ENCODE results near the gene INPP5E. TPM values are rescaled to one million over a fixed set of nuclear protein-coding genes. Genes with fewer than 3 reads are reported as not detected.

INPP5E gene
- total and polyA plus RNA-seq, 10 of the 15 experiments (the other 5 are each of a cell fraction or from before 2014, with no cell fraction given), result 0.24 to 16.0 (median 5.3) TPM

DNA sequence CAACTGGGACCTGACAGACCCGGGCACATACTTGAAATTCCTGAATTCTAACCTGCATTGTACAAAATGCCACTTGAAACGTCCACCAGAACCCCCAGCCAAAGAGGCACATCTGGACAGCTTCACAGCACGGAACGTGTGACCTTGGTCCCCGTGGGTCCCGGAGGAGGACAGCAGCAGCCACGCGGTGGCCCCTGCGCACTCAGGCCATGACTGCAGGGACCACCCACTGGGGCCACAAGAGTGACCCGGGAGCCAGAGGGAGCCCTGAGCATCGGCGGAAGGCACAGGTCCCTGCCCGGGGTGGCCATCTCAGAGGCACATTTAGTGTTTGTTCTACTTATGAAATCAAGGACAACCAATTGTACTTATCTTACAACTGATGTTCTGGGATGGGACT lies 37.6 kb downstream of the INPP5E start:
- DNase-seq (ENCODE audit: low read depth, low spot score), result no peak
- no peaks in the 10 kb centered on the region for H3K27me3 ChIP-seq (replicated peaks in 1 of 2; ENCODE audit: control insufficient read depth in 2 of 2, insufficient read depth in 2 of 2, low read length in 1 of 2)
- no peak overlapping the region for H3K4me2 ChIP-seq (ENCODE audit: control insufficient read depth, insufficient read depth)
- no TSS peak for BruUV-seq (replicated peaks)
- CTCF ChIA-PET, result interaction anchor here (1.0 to 2.3 kb wide), 4 partner anchors 39 to 90 kb away, joined by 3 to 10 read pairs (median 6); partner anchors contain the start of gene DNLZ
- H3K9ac ChIP-seq (ENCODE audit: control insufficient read depth, insufficient read depth, low read length), result no peak overlapping the region
- H3K36me3 ChIP-seq (ENCODE audit: control insufficient read depth in 2 of 2, insufficient read depth in 2 of 2, low read length in 1 of 2), result peaks cover 8 to 16% of the 10 kb centered on the region in 2 experiments; a peak in 3 of 4 replicates
- in situ Hi-C loops (cut with MboI), result no loop called here
- no peak overlapping the region for H2AFZ ChIP-seq (ENCODE audit: control insufficient read depth, low read depth, low read length)
- H3K4me3 ChIP-seq, result no peak overlapping the region
- 92% methylated on average over 13 of the region's 13 CpGs for WGBS (ENCODE audit: insufficient coverage, insufficient replicate concordance, low lambda C conversion rate, missing lambda C conversion rate)
- no peaks in the 10 kb centered on the region for H3K9me3 ChIP-seq (replicated peaks; ENCODE audit: control insufficient read depth, insufficient read depth, low read length)
- H3K79me2 ChIP-seq (ENCODE audit: control insufficient read depth, insufficient read depth, low read length), result peaks cover 30% of the 10 kb centered on the region
- no peak overlapping the region for H3K27ac ChIP-seq (ENCODE audit: control insufficient read depth, insufficient read depth)
- TF ChIP-seq PAX8 (IDR thresholded peaks at IDR 0.05) (no peak), WRNIP1 (IDR thresholded peaks at IDR 0.05; ENCODE audit: borderline replicate concordance, low read depth, low read length) (no peak), SREBF1 (IDR thresholded peaks at IDR 0.05; ENCODE audit: low read length) (no peak), CHD1 (IDR thresholded peaks at IDR 0.05; ENCODE audit: low read depth, low read length) (no peak), JUNB (IDR thresholded peaks at IDR 0.05) (no peak), NBN (IDR thresholded peaks at IDR 0.05) (no peak), GATAD2B (conservative IDR thresholded peaks at IDR 0.05; ENCODE audit: low read depth) (no peak), NR2C1 (IDR thresholded peaks at IDR 0.05) (no peak), MYC (IDR thresholded peaks at IDR 0.05; ENCODE audit: insufficient read depth, insufficient read length, insufficient replicate concordance, low read length, severe bottlenecking) (no peak)
- TF ChIP-seq, protein P1, sequence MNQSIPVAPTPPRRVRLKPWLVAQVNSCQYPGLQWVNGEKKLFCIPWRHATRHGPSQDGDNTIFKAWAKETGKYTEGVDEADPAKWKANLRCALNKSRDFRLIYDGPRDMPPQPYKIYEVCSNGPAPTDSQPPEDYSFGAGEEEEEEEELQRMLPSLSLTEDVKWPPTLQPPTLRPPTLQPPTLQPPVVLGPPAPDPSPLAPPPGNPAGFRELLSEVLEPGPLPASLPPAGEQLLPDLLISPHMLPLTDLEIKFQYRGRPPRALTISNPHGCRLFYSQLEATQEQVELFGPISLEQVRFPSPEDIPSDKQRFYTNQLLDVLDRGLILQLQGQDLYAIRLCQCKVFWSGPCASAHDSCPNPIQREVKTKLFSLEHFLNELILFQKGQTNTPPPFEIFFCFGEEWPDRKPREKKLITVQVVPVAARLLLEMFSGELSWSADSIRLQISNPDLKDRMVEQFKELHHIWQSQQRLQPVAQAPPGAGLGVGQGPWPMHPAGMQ (IDR thresholded peaks at IDR 0.05; ENCODE audit: borderline replicate concordance), result no peak
- TF ChIP-seq, protein P2, sequence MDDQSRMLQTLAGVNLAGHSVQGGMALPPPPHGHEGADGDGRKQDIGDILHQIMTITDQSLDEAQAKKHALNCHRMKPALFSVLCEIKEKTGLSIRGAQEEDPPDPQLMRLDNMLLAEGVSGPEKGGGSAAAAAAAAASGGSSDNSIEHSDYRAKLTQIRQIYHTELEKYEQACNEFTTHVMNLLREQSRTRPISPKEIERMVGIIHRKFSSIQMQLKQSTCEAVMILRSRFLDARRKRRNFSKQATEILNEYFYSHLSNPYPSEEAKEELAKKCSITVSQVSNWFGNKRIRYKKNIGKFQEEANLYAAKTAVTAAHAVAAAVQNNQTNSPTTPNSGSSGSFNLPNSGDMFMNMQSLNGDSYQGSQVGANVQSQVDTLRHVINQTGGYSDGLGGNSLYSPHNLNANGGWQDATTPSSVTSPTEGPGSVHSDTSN (IDR thresholded peaks at IDR 0.05; ENCODE audit: insufficient replicate concordance, low read depth, low read length), result no peak
- TF ChIP-seq, protein P3, sequence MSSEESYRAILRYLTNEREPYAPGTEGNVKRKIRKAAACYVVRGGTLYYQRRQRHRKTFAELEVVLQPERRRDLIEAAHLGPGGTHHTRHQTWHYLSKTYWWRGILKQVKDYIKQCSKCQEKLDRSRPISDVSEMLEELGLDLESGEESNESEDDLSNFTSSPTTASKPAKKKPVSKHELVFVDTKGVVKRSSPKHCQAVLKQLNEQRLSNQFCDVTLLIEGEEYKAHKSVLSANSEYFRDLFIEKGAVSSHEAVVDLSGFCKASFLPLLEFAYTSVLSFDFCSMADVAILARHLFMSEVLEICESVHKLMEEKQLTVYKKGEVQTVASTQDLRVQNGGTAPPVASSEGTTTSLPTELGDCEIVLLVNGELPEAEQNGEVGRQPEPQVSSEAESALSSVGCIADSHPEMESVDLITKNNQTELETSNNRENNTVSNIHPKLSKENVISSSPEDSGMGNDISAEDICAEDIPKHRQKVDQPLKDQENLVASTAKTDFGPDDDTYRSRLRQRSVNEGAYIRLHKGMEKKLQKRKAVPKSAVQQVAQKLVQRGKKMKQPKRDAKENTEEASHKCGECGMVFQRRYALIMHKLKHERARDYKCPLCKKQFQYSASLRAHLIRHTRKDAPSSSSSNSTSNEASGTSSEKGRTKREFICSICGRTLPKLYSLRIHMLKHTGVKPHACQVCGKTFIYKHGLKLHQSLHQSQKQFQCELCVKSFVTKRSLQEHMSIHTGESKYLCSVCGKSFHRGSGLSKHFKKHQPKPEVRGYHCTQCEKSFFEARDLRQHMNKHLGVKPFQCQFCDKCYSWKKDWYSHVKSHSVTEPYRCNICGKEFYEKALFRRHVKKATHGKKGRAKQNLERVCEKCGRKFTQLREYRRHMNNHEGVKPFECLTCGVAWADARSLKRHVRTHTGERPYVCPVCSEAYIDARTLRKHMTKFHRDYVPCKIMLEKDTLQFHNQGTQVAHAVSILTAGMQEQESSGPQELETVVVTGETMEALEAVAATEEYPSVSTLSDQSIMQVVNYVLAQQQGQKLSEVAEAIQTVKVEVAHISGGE (CRISPR knock-in tag; IDR thresholded peaks at IDR 0.05), result no peak
- TF ChIP-seq, protein P4, sequence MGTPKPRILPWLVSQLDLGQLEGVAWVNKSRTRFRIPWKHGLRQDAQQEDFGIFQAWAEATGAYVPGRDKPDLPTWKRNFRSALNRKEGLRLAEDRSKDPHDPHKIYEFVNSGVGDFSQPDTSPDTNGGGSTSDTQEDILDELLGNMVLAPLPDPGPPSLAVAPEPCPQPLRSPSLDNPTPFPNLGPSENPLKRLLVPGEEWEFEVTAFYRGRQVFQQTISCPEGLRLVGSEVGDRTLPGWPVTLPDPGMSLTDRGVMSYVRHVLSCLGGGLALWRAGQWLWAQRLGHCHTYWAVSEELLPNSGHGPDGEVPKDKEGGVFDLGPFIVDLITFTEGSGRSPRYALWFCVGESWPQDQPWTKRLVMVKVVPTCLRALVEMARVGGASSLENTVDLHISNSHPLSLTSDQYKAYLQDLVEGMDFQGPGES (IDR thresholded peaks at IDR 0.05), result no peak
- FAIRE-seq, result no peak
- no peak for ATAC-seq
- H3K4me1 ChIP-seq (ENCODE audit: control insufficient read depth, insufficient read depth, low read length), result peaks cover 38% of the 10 kb centered on the region
- POLR2A ChIA-PET, result interaction anchor here (2.4 kb wide), 1 partner anchor 7 kb away, joined by 11 read pairs; the partner anchor contains the start of genes ENTR1 and PMPCA
- SMC1A ChIA-PET (ENCODE audit: uncharacterized antibody, unreplicated experiment), result no interaction called here
- RAD21 ChIA-PET (ENCODE audit: unreplicated experiment), result interaction anchor here (1.0 to 1.7 kb wide), 2 partner anchors 8 to 39 kb away, joined by 3 to 6 read pairs; partner anchors contain the start of gene DNLZ
- no peaks in the 10 kb centered on the region for H4K20me1 ChIP-seq (ENCODE audit: control insufficient read depth, insufficient read depth)
- intact Hi-C loops (cut with micrococcal nuclease; ENCODE audit: unreplicated experiment), result no loop called here

Measured in GM12878 (cell line).